ENCODE results near the gene DOK7.

DOK7 gene

GRCh38 chr4:3469386-3470243, 6.5 kb downstream of the DOK7 start:
- H3K4me3 ChIP-seq (ENCODE audit: insufficient read depth, low read depth, low read length, poor library complexity, severe bottlenecking): no peak overlapping the region
- no peak overlapping the region for H3K27ac ChIP-seq (ENCODE audit: insufficient read depth, low read length, poor library complexity, severe bottlenecking)
- H3K27me3 ChIP-seq (replicated peaks; ENCODE audit: control insufficient read depth, insufficient read depth, low read length, poor library complexity, severe bottlenecking): no peaks in the 10 kb centered on the region
- no peaks in the 10 kb centered on the region for H3K9me3 ChIP-seq (ENCODE audit: control insufficient read depth, low read length)
- no peaks in the 10 kb centered on the region for H3K4me1 ChIP-seq (ENCODE audit: control insufficient read depth, insufficient read depth, low read length, poor library complexity, severe bottlenecking)
- no peaks in the 10 kb centered on the region for H3K36me3 ChIP-seq (ENCODE audit: control insufficient read depth, insufficient read depth, low read length)
- no peak for DNase-seq

DNA sequence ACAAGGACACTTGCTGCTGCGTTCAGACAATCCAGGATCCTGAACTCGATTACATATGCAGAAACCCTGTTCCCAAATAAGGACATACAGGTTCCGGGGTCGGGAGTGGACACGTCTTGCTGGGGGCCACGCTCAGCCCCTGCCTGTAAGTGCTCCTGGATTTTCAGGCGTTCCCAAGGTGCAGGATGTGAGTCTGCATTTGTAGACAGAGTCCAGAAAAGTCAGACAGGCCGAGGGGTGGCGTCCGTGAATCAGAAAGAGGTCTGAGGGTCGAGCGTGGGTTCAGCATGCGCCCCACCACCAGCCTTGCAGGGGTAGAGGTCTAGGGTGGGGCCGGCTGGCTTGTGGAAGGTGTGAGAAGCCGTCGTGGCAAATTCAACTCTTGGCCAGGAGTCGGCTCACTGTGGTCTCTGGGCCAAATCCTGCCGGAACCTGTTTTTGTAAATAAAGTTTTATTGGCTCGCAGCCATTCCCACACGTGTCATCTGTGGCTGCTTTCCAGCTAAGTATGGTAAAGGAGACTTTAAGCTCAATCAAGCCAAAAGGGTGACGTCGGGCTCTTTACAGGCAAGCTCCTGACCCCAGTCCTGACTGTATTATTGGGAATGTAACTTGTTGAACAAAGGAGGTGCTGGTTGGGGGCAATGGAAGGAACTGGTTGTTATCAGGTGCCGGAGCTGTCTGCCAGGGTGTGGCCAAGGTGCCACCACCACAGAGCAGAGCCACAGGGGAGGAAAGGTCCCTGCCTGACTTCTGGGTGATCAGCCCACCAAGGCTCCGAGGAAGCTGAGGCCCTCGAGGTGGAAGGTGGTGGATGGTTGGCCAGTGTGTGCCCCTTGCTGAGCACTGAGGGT, 7.4 kb downstream of the DOK7 start:
- DNase-seq: no peak
- no peaks in the 10 kb centered on the region for H3K9me3 ChIP-seq (ENCODE audit: control insufficient read depth, low read length)
- H3K4me1 ChIP-seq (ENCODE audit: control insufficient read depth, insufficient read depth, low read length, poor library complexity, severe bottlenecking): no peaks in the 10 kb centered on the region
- H3K4me3 ChIP-seq (ENCODE audit: insufficient read depth, low read depth, low read length, poor library complexity, severe bottlenecking): no peak overlapping the region
- H3K27ac ChIP-seq (ENCODE audit: insufficient read depth, low read length, poor library complexity, severe bottlenecking): no peak overlapping the region
- H3K36me3 ChIP-seq (ENCODE audit: control insufficient read depth, insufficient read depth, low read length): no peaks in the 10 kb centered on the region
- no peaks in the 10 kb centered on the region for H3K27me3 ChIP-seq (replicated peaks; ENCODE audit: control insufficient read depth, insufficient read depth, low read length, poor library complexity, severe bottlenecking)

DNA sequence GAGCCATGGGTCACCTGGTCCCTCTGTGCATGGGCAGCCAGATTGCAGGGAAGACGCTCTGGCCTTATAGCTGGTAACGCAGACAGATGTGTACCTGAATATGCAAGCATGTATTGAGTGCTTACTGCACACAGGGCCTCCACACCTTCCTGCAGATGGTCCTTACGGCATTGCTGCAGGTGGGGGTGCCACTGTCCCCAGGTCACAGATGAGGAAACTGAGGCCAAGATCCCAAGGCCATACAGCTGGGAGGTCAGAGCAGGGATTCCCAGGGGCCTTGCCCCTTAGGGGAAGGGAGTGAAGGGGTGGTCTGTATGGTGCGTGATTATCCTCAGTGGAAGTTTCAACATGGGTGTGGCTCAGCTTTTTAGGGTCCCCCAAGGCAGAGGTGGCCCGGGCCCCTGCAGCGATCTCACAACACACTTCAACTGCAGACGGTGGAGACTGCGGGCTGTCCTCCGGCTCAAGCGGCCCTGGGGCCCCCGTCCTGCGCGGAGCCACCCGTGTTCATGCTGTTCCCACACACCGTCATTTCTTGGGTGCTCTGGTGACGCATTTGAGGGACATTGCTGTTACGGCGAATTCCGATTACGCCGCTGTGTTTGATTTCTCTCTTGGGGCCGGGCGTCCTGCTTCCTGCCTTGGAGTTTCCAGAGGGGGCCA, 8.1 kb downstream of the DOK7 start:
- Histone ChIP-seq H3K4me1 (ENCODE audit: control insufficient read depth, insufficient read depth, low read length, poor library complexity, severe bottlenecking) (no peaks in the 10 kb centered on the region), H3K27me3 (replicated peaks; ENCODE audit: control insufficient read depth, insufficient read depth, low read length, poor library complexity, severe bottlenecking) (no peaks in the 10 kb centered on the region), H3K9me3 (ENCODE audit: control insufficient read depth, low read length) (no peaks in the 10 kb centered on the region), H3K27ac (ENCODE audit: insufficient read depth, low read length, poor library complexity, severe bottlenecking) (no peak overlapping the region), H3K36me3 (ENCODE audit: control insufficient read depth, insufficient read depth, low read length) (no peaks in the 10 kb centered on the region), H3K4me3 (ENCODE audit: insufficient read depth, low read depth, low read length, poor library complexity, severe bottlenecking) (no peak overlapping the region)
- no peak for DNase-seq

GRCh38 chr4:3471886-3472285, 8.8 kb downstream of the DOK7 start:
- H3K36me3 ChIP-seq (ENCODE audit: control insufficient read depth, insufficient read depth, low read length): no peaks in the 10 kb centered on the region
- no peaks in the 10 kb centered on the region for H3K9me3 ChIP-seq (ENCODE audit: control insufficient read depth, low read length)
- DNase-seq: no peak
- H3K4me3 ChIP-seq (ENCODE audit: insufficient read depth, low read depth, low read length, poor library complexity, severe bottlenecking): no peak overlapping the region
- no peaks in the 10 kb centered on the region for H3K4me1 ChIP-seq (ENCODE audit: control insufficient read depth, insufficient read depth, low read length, poor library complexity, severe bottlenecking)
- no peaks in the 10 kb centered on the region for H3K27me3 ChIP-seq (replicated peaks; ENCODE audit: control insufficient read depth, insufficient read depth, low read length, poor library complexity, severe bottlenecking)
- H3K27ac ChIP-seq (ENCODE audit: insufficient read depth, low read length, poor library complexity, severe bottlenecking): no peak overlapping the region

DNA sequence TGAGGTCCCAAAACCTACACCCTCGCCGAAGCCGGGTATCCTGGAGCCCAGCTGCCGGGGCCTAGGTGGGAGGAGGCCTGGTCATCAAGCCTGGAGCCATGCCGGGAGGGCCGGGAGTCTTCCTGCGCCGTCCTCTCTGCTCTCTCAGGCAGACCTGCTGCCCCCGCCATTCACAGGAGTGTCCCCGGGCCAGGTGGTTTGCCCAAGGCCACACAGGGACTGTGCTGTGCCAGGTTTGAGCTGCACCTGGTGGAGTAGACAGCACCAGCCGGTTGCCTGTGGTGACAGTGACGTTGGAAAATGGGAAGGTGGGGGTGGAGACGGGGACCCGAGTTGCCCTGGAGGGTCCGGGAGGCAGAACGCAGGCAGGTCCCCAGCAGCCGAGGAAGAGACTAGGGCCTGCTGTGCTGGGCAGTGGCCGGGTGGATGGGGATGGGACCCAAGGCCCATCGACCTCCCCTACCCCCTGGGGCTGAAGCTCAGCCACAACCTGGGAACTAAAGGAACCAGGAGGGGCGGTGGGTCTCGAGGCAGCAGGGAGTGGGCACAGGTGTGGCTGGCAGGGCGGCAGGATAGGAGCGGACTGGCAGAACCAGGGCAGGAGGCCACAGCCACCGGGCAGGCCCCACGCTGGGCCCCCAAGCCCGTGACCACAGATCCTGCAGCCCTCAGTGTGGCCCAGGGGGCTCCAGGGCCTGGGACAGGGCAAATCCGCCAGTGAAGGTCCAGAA, 9.5 kb downstream of the DOK7 start:
- H3K9me3 ChIP-seq (ENCODE audit: control insufficient read depth, low read length): no peaks in the 10 kb centered on the region
- no peak overlapping the region for H3K27ac ChIP-seq (ENCODE audit: insufficient read depth, low read length, poor library complexity, severe bottlenecking)
- DNase-seq: no peak
- no peaks in the 10 kb centered on the region for H3K4me1 ChIP-seq (ENCODE audit: control insufficient read depth, insufficient read depth, low read length, poor library complexity, severe bottlenecking)
- H3K4me3 ChIP-seq (ENCODE audit: insufficient read depth, low read depth, low read length, poor library complexity, severe bottlenecking): no peak overlapping the region
- no peaks in the 10 kb centered on the region for H3K36me3 ChIP-seq (ENCODE audit: control insufficient read depth, insufficient read depth, low read length)
- no peaks in the 10 kb centered on the region for H3K27me3 ChIP-seq (replicated peaks; ENCODE audit: control insufficient read depth, insufficient read depth, low read length, poor library complexity, severe bottlenecking)

DNA sequence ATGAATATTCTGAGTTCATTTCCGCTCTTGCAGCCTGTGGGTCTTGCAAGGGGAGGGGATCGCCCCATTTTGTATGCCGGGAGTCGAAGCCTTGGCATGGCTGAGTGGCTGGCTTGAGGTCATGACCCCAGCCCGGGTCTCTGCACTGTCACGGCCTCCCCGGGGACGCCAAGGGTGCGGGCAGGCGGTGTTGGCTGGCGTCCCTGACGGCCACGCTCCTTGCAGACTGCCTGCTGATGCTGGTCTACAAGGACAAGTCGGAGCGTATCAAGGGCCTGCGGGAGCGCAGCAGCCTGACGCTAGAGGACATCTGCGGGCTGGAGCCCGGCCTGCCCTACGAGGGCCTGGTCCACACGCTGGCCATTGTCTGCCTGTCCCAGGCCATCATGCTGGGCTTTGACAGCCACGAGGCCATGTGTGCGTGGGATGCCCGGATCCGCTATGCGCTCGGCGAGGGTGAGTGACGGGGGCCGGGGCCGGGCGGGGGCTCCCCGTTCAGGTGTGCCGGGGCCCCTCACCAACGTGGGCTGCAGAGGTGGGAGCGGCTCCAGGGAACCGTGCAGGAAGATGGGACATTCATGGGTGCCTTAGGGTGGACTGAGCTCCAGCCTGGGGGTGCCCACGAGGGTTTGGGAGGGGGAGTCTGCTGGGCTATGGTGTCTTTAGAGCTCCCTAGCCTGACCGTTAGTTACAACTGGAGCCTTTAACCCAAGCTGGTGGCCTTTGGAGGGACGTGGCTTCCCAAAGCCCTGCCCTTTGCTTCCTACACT, 10.3 kb downstream of the DOK7 start:
- Histone ChIP-seq H3K36me3 (ENCODE audit: control insufficient read depth, insufficient read depth, low read length) (no peaks in the 10 kb centered on the region), H3K4me3 (ENCODE audit: insufficient read depth, low read depth, low read length, poor library complexity, severe bottlenecking) (no peak overlapping the region), H3K27ac (ENCODE audit: insufficient read depth, low read length, poor library complexity, severe bottlenecking) (no peak overlapping the region), H3K27me3 (replicated peaks; ENCODE audit: control insufficient read depth, insufficient read depth, low read length, poor library complexity, severe bottlenecking) (no peaks in the 10 kb centered on the region), H3K9me3 (ENCODE audit: control insufficient read depth, low read length) (no peaks in the 10 kb centered on the region), H3K4me1 (ENCODE audit: control insufficient read depth, insufficient read depth, low read length, poor library complexity, severe bottlenecking) (no peaks in the 10 kb centered on the region)
- no peak for DNase-seq

- DNase-seq: no peak
- no peaks in the 10 kb centered on the region for H3K36me3 ChIP-seq (ENCODE audit: control insufficient read depth, insufficient read depth, low read length)
- no peak overlapping the region for H3K27ac ChIP-seq (ENCODE audit: insufficient read depth, low read length, poor library complexity, severe bottlenecking)
- H3K4me1 ChIP-seq (ENCODE audit: control insufficient read depth, insufficient read depth, low read length, poor library complexity, severe bottlenecking): no peaks in the 10 kb centered on the region
- no peaks in the 10 kb centered on the region for H3K9me3 ChIP-seq (ENCODE audit: control insufficient read depth, low read length)
- H3K27me3 ChIP-seq (replicated peaks; ENCODE audit: control insufficient read depth, insufficient read depth, low read length, poor library complexity, severe bottlenecking): no peaks in the 10 kb centered on the region
- H3K4me3 ChIP-seq (ENCODE audit: insufficient read depth, low read depth, low read length, poor library complexity, severe bottlenecking): no peak overlapping the region
Measured at GRCh38 chr4:3473996-3474765, 11.1 kb downstream of the DOK7 start.

GRCh38 chr4:3475041-3475712, 12.1 kb downstream of the DOK7 start:
- no peak for DNase-seq
- H3K36me3 ChIP-seq (ENCODE audit: control insufficient read depth, insufficient read depth, low read length): no peaks in the 10 kb centered on the region
- H3K4me1 ChIP-seq (ENCODE audit: control insufficient read depth, insufficient read depth, low read length, poor library complexity, severe bottlenecking): no peaks in the 10 kb centered on the region
- no peak overlapping the region for H3K4me3 ChIP-seq (ENCODE audit: insufficient read depth, low read depth, low read length, poor library complexity, severe bottlenecking)
- no peaks in the 10 kb centered on the region for H3K9me3 ChIP-seq (ENCODE audit: control insufficient read depth, low read length)
- H3K27me3 ChIP-seq (replicated peaks; ENCODE audit: control insufficient read depth, insufficient read depth, low read length, poor library complexity, severe bottlenecking): peaks cover 5% of the 10 kb centered on the region
- no peak overlapping the region for H3K27ac ChIP-seq (ENCODE audit: insufficient read depth, low read length, poor library complexity, severe bottlenecking)
